Thoracic aorta (tissue), 2 donors: ENCODE results near the gene LPIN2. TPM values are rescaled to one million over a fixed set of nuclear protein-coding genes. Genes with fewer than 3 reads are reported as not detected.
A peak's percentile ranks its signal among the peaks of the same experiment; 100 is the strongest.
"Not testable (repeated sequence)": the region's sequence is repeated elsewhere in the genome, so short reads cannot be mapped to it uniquely, and the experiment has no call there.

ENCODE experiments used
- ATAC-seq: fragments of 150-250 bp; one replicate; pipeline ENCODE4 v1.8.0; 2017; ENCODE audit warnings: low read depth; ENCODE audit not compliant: insufficient number of reproducible peaks, low FRiP score
- DNase-seq: peaks from one replicate; pipeline ENCODE4 v3.0.0-alpha.2; 2020; ENCODE audit warnings: low spot score
- H3K27ac ChIP-seq, 2 donors: fragments of 200-600 bp; sonication (generic); 1 replicate in 1 of 2; 2 replicates in 1 of 2; pipeline ENCODE4 v1.5.1; 2016; ENCODE audit warnings: mild to moderate bottlenecking in 2 of 2, moderate library complexity in 2 of 2
- H3K27me3 ChIP-seq: fragments of 200-600 bp; sonication (generic); replicated peaks from 2 replicates; pipeline ENCODE4 v1.6.0; 2016; ENCODE audit warnings: mild to moderate bottlenecking; ENCODE audit not compliant: insufficient read depth
- H3K36me3 ChIP-seq: fragments of 200-600 bp; sonication (generic); one replicate; pipeline ENCODE4 v1.5.1; 2016
- H3K4me1 ChIP-seq, 2 donors: fragments of 200-600 bp; sonication (generic); 1 replicate in 1 of 2; 2 replicates in 1 of 2; pipeline versions ENCODE4 v1.5.1 to v1.6.0; 2016; ENCODE audit warnings: low read depth in 2 of 2, mild to moderate bottlenecking in 1 of 2; ENCODE audit not compliant: control insufficient read depth in 1 of 2
- H3K4me3 ChIP-seq: fragments of 200-600 bp; sonication (generic); 2 replicates; pipeline ENCODE4 v1.5.1; 2016; ENCODE audit warnings: mild to moderate bottlenecking
- H3K9me3 ChIP-seq: fragments of 200-600 bp; sonication (generic); 2 replicates; pipeline ENCODE4 v1.5.1; 2016
- CTCF ChIP-seq: fragments of 200-600 bp; sonication (generic); IDR thresholded peaks from one replicate; pipeline ENCODE4 v1.5.1; 2019; ENCODE audit warnings: antibody characterized with exemption
- total RNA-seq, 2 donors: library from RNA; depleted of rRNA; stranded (reverse); fragments of >200 nt; gene quantifications; one replicate each; pipeline versions ENCODE4 v1.1.0 to v1.2.3, GENCODE V29; 2016

LPIN2 gene
- total RNA-seq, 2 donors from 2014 or later, result 30.6 to 42.3 TPM

DNA sequence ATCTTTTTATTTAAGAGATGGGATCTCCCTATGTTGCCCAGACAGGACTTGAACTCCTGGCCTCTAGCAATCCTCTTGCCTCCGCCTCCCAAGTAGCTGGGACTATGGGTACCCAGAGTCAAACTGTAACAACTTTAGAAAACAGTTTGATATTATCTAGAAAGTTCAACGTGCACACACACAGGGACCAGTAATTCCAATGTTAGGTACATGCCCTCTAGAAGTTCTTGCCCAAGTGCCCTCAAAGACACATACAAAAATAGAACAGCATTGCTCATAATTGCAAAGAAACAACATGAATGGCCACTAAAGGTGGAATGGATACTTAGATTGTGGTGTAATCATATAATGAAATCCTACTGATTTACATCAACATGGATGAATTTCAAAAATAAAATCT, 12.6 kb upstream of the LPIN2 start:
- no peak for ATAC-seq
- DNase-seq, result no peak
- no peak for TF ChIP-seq CTCF
- no peaks in the 10 kb centered on the region for H3K9me3 ChIP-seq
- H3K36me3 ChIP-seq, result no peaks in the 10 kb centered on the region
- no peak overlapping the region for H3K4me3 ChIP-seq
- H3K27me3 ChIP-seq, result no peaks in the 10 kb centered on the region
- peaks cover 6 to 9% of the 10 kb centered on the region in 2 donors for H3K4me1 ChIP-seq
- H3K27ac ChIP-seq, result no peak overlapping the region

GRCh38 chr18:3023603-3024002, 10.7 kb upstream of the LPIN2 start:
- not testable (repeated sequence) for H3K27ac ChIP-seq, H3K9me3 ChIP-seq, H3K27me3 ChIP-seq, H3K4me3 ChIP-seq, H3K4me1 ChIP-seq, DNase-seq, ATAC-seq, H3K36me3 ChIP-seq

DNA sequence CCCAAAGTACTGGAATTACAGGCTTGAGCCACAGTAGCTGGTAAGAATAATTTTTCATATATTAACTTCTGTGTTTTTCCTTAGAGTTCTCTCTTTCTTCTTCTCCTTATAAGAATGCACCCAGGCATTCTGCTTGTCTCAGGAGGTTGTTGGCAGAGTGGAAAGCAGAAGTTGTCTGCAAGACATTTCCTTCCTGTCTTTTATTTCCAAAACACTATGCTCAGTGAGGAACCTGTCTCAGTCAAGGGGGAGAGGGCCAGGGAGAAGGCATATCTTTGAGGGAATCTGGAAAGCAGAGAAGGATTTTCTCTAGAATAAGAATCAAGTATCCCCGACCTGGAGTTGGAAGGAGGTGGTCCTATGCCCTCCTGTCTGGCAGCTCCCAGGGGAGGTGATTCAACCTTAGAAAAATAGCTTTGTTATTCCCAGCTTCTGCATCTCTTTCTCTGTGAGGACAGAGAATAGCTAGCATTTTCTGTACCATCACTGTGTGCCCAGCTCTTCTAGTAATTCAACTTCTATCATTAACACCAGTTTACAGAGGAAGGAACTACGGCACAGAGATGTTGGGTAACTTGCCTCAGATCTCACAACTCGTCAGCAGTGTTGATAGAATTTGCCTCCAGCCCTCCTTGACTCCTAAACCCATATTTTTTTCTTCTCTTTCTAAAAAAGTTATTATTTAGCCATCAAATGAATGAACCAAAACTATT, 3.8 kb upstream of the LPIN2 start:
- H3K36me3 ChIP-seq, result no peaks in the 10 kb centered on the region
- no peaks in the 10 kb centered on the region for H3K27me3 ChIP-seq
- H3K9me3 ChIP-seq, result no peaks in the 10 kb centered on the region
- no peak overlapping the region for H3K4me3 ChIP-seq
- H3K4me1 ChIP-seq, result peaks cover 9 to 23% of the 10 kb centered on the region in 2 donors
- DNase-seq (no peak), ATAC-seq (no peak)
- TF ChIP-seq CTCF, result no peak
- H3K27ac ChIP-seq, result peak overlapping the region in 1 of 2 donors; percentile 70

DNA sequence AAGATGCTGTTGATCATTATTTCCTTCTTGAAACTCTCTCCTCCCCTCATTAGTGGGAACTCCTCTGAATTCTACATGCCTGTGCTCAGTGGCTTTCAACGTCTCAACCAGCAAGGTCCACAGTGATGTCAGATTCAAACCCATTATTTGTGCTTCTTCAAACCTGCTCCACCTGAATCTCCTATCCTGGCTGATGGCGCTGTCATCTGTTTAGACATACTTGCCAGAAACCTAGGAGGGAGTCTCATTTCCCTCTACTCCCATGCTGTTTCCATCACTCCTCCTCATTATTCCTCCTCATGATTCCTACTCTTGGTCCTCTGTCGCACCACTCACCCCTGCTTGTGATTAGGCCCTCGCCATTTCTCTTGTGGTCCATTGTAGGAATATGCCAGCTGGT, 2.9 kb upstream of the LPIN2 start:
- Histone ChIP-seq H3K36me3 (no peaks in the 10 kb centered on the region), H3K4me1 (peaks cover 17 to 32% of the 10 kb centered on the region in 2 donors), H3K27ac (peak overlapping the region; percentile 38 to 70), H3K4me3 (no peak overlapping the region), H3K27me3 (no peaks in the 10 kb centered on the region), H3K9me3 (no peaks in the 10 kb centered on the region)
- DNase-seq, result no peak
- no peak for TF ChIP-seq CTCF
- no peak for ATAC-seq

GRCh38 chr18:3015204-3015592, 2.3 kb upstream of the LPIN2 start:
- Histone ChIP-seq H3K9me3 (no peaks in the 10 kb centered on the region), H3K36me3 (no peaks in the 10 kb centered on the region), H3K27me3 (no peaks in the 10 kb centered on the region), H3K4me3 (no peak overlapping the region), H3K27ac (peak overlapping the region; percentile 38 to 70), H3K4me1 (peaks cover 17 to 39% of the 10 kb centered on the region in 2 donors)
- no peak for ATAC-seq
- no peak for TF ChIP-seq CTCF
- DNase-seq, result no peak
